ENCODE measurements around the gene MOB3B. TPM values are rescaled to one million over a fixed set of nuclear protein-coding genes. Genes with fewer than 3 reads are reported as not detected.

MOB3B gene
- polyA plus RNA-seq, 1 experiment = 0.04 TPM

GRCh38 chr9:27280249-27280648 is 249.4 kb downstream of the MOB3B start:
- H3K4me3 ChIP-seq (ENCODE audit: low read depth, low read length) = no peak overlapping the region
- DNase-seq (ENCODE audit: low read depth) = no peak
- POLR2A ChIA-PET = interaction anchor here (0.6 kb wide), 1 partner anchor 185 kb away, joined by 3 read pairs; no protein-coding TSS in a partner anchor
- CTCF ChIA-PET = interaction anchor here (1.3 to 2.2 kb wide), 2 partner anchors 19 to 249 kb away, joined by 3 to 10 read pairs; no protein-coding TSS in a partner anchor
- H3K27me3 ChIP-seq (ENCODE audit: control insufficient read depth, insufficient read depth, low read length) = no peaks in the 10 kb centered on the region
- no peaks in the 10 kb centered on the region for H3K36me3 ChIP-seq (ENCODE audit: control insufficient read depth, insufficient read depth, low read length)
- no peak for TF ChIP-seq CTCF (IDR thresholded peaks at IDR 0.05; ENCODE audit: insufficient read depth, low read depth, low read length)

- H3K36me3 ChIP-seq (ENCODE audit: control insufficient read depth, insufficient read depth, low read length) = no peaks in the 10 kb centered on the region
- ChIA-PET CTCF (interaction anchor here (0.6 to 2.2 kb wide), 4 partner anchors 15 to 248 kb away, joined by 3 to 10 read pairs (median 4); no protein-coding TSS in a partner anchor), POLR2A (interaction anchor here (0.6 kb wide), 1 partner anchor 185 kb away, joined by 3 read pairs; no protein-coding TSS in a partner anchor)
- no peaks in the 10 kb centered on the region for H3K27me3 ChIP-seq (ENCODE audit: control insufficient read depth, insufficient read depth, low read length)
- H3K4me3 ChIP-seq (ENCODE audit: low read depth, low read length) = no peak overlapping the region
- no peak for DNase-seq (ENCODE audit: low read depth)
- TF ChIP-seq CTCF (IDR thresholded peaks at IDR 0.05; ENCODE audit: insufficient read depth, low read depth, low read length) = no peak
These were observed 250.0 kb downstream of the MOB3B start for GRCh38 chr9:27279611-27280010.

GRCh38 chr9:27278374-27278773 is 251.2 kb downstream of the MOB3B start:
- no peak for TF ChIP-seq CTCF (IDR thresholded peaks at IDR 0.05; ENCODE audit: insufficient read depth, low read depth, low read length)
- ChIA-PET CTCF (interaction anchor here (2.2 kb wide), 1 partner anchor 247 kb away, joined by 10 read pairs; no protein-coding TSS in a partner anchor), POLR2A (no interaction called here)
- no peak for DNase-seq (ENCODE audit: low read depth)
- Histone ChIP-seq H3K27me3 (ENCODE audit: control insufficient read depth, insufficient read depth, low read length) (no peaks in the 10 kb centered on the region), H3K4me3 (ENCODE audit: low read depth, low read length) (no peak overlapping the region), H3K36me3 (ENCODE audit: control insufficient read depth, insufficient read depth, low read length) (no peaks in the 10 kb centered on the region)

- Histone ChIP-seq H3K4me3 (ENCODE audit: low read depth, low read length) (no peak overlapping the region), H3K27me3 (ENCODE audit: control insufficient read depth, insufficient read depth, low read length) (no peaks in the 10 kb centered on the region), H3K36me3 (ENCODE audit: control insufficient read depth, insufficient read depth, low read length) (no peaks in the 10 kb centered on the region)
- no peak for DNase-seq (ENCODE audit: low read depth)
- ChIA-PET POLR2A (no interaction called here), CTCF (interaction anchor here (0.8 to 2.2 kb wide), 15 partner anchors 8 to 258 kb away, joined by 3 to 17 read pairs (median 3); no protein-coding TSS in a partner anchor)
- peak; percentile 61 for TF ChIP-seq CTCF (IDR thresholded peaks at IDR 0.05; ENCODE audit: insufficient read depth, low read depth, low read length)
These were observed 253.2 kb downstream of the MOB3B start for GRCh38 chr9:27276193-27277030.

Other genes starting within 250 kb of the MOB3B start
- gene EQTN, start 232.7 kb downstream of the MOB3B start, polyA plus RNA-seq (2011; rRNA removed) = not detected in 2 replicates
- not detected in 2 replicates for gene IFNK, start 5.5 kb downstream of the MOB3B start, polyA plus RNA-seq (2011; rRNA removed)
- 1.3 and 3.1 TPM in 2 replicates for gene C9orf72, start 43.7 kb upstream of the MOB3B start, polyA plus RNA-seq (2011; rRNA removed)